ENCODE results near the gene RNF130.

The RNF130 gene

GRCh38 chr5:180079702-180080466 lies 8.3 kb upstream of the RNF130 start:
- no peak for DNase-seq (ENCODE audit: low read depth)
- no peak overlapping the region for H3K4me3 ChIP-seq (ENCODE audit: control insufficient read depth, low read depth, low read length)
- TF ChIP-seq, protein P1, sequence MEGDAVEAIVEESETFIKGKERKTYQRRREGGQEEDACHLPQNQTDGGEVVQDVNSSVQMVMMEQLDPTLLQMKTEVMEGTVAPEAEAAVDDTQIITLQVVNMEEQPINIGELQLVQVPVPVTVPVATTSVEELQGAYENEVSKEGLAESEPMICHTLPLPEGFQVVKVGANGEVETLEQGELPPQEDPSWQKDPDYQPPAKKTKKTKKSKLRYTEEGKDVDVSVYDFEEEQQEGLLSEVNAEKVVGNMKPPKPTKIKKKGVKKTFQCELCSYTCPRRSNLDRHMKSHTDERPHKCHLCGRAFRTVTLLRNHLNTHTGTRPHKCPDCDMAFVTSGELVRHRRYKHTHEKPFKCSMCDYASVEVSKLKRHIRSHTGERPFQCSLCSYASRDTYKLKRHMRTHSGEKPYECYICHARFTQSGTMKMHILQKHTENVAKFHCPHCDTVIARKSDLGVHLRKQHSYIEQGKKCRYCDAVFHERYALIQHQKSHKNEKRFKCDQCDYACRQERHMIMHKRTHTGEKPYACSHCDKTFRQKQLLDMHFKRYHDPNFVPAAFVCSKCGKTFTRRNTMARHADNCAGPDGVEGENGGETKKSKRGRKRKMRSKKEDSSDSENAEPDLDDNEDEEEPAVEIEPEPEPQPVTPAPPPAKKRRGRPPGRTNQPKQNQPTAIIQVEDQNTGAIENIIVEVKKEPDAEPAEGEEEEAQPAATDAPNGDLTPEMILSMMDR (conservative IDR thresholded peaks at IDR 0.05; ENCODE audit: control insufficient read depth, insufficient read depth, low read depth, low read length) = no peak

- DNase-seq (ENCODE audit: low read depth) = no peak
- no peak overlapping the region for H3K4me3 ChIP-seq (ENCODE audit: control insufficient read depth, low read depth, low read length)
- TF ChIP-seq, protein P1 (conservative IDR thresholded peaks at IDR 0.05; ENCODE audit: control insufficient read depth, insufficient read depth, low read depth, low read length) = no peak
Observed at GRCh38 chr5:180078348-180078747, 6.8 kb upstream of the RNF130 start.

GRCh38 chr5:180077594-180078284 lies 6.2 kb upstream of the RNF130 start:
- TF ChIP-seq, protein P1 (conservative IDR thresholded peaks at IDR 0.05; ENCODE audit: control insufficient read depth, insufficient read depth, low read depth, low read length) = no peak
- H3K4me3 ChIP-seq (ENCODE audit: control insufficient read depth, low read depth, low read length) = no peak overlapping the region
- DNase-seq (ENCODE audit: low read depth) = no peak

DNA sequence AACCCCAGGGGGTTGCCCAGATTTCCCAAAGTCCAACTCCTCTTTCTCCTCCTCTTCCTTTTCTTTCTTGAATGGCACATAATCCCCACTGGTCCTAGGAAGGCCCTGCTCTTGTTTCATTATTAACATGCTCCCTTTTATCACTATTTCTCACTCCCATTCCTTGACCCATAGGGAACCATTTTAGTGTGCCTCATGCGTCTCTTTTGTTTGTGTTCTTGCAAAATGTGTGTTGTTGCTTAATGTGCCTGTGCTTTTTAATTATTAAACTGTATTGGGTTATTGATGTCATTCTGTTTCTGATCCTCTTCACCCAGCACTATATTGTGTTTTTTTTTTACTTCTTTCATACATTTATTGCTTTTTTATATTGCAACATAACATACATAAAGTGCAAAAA lies 4.1 kb upstream of the RNF130 start:
- no peak for DNase-seq (ENCODE audit: low read depth)
- TF ChIP-seq, protein P1 (conservative IDR thresholded peaks at IDR 0.05; ENCODE audit: control insufficient read depth, insufficient read depth, low read depth, low read length) = no peak
- H3K4me3 ChIP-seq (ENCODE audit: control insufficient read depth, low read depth, low read length) = no peak overlapping the region

GRCh38 chr5:180074462-180074861 lies 2.9 kb upstream of the RNF130 start:
- TF ChIP-seq, protein P1 (conservative IDR thresholded peaks at IDR 0.05; ENCODE audit: control insufficient read depth, insufficient read depth, low read depth, low read length) = no peak
- no peak overlapping the region for H3K4me3 ChIP-seq (ENCODE audit: control insufficient read depth, low read depth, low read length)
- no peak for DNase-seq (ENCODE audit: low read depth)

DNA sequence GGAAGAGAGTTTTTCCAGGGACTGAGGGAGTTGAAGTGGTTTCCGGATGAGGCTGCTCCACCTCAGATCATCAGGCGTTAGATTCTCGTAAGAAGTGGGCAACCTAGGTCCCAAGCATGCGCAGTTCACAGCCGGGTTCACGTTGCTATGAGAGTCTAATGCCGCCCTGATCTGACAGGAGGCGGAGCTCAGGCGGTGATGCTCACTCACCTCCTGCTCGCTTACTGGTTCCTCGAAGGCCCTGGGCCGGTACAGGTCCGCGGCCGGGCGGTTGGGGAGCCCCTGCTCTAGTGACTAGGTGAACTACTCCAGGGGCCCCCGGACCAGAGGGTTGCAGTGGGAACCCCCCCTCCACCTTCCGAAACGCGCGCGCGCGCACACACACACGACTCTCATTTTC lies 997 bp upstream of the RNF130 start:
- TF ChIP-seq, protein P1 (conservative IDR thresholded peaks at IDR 0.05; ENCODE audit: control insufficient read depth, insufficient read depth, low read depth, low read length) = no peak

More for the DNA sequence above, 997 bp upstream of the RNF130 start:
- no peak for DNase-seq (ENCODE audit: low read depth)
- H3K4me3 ChIP-seq (ENCODE audit: control insufficient read depth, low read depth, low read length) = no peak overlapping the region

All from fibroblast of mammary gland (primary cell).